CD4-positive, alpha-beta memory T cell (primary cell): ENCODE measurements around the gene CTSE. TPM values are rescaled to one million over a fixed set of nuclear protein-coding genes. Genes with fewer than 3 reads are reported as not detected.

ENCODE experiments used
- CTCF ChIA-PET: fragments of 350-600 bp; sonication (Branson Sonifier 250); formaldehyde crosslinking; loops from one replicate; lab custom pipeline; 2021; ENCODE audit warnings: inconsistent platforms; ENCODE audit not compliant: partially characterized antibody; lab: Charles Lee
- POLR2A ChIA-PET: fragments of 350-600 bp; sonication (Branson Sonifier 250); formaldehyde crosslinking; loops from one replicate; lab custom pipeline; 2021; ENCODE audit not compliant: partially characterized antibody; lab: Charles Lee
- DNase-seq, 5 donors: peaks; one replicate each; pipeline versions ENCODE4 v3.0.0 to v3.0.0-alpha.2; 2020 to 2022; ENCODE audit warnings: mixed read lengths in 1 of 5
- H3K27ac ChIP-seq: one replicate; pipeline ENCODE4 v1.7.0; 2013; ENCODE audit warnings: low read depth, low read length
- H3K27me3 ChIP-seq: 2 replicates; pipeline ENCODE4 v1.7.0; 2013; ENCODE audit warnings: mild to moderate bottlenecking, low read length, moderate library complexity; ENCODE audit not compliant: insufficient read depth
- H3K36me3 ChIP-seq: 2 replicates; pipeline ENCODE4 v1.7.0; 2013; ENCODE audit warnings: mild to moderate bottlenecking, low read length, moderate library complexity; ENCODE audit not compliant: insufficient read depth
- H3K4me1 ChIP-seq: 2 replicates; pipeline ENCODE4 v1.7.0; 2013; ENCODE audit warnings: mild to moderate bottlenecking, low read length, moderate library complexity; ENCODE audit not compliant: insufficient read depth
- H3K4me3 ChIP-seq, 2 donors: one replicate each; pipeline ENCODE4 v1.7.0; 2013; ENCODE audit warnings: low read length in 2 of 2, mild to moderate bottlenecking in 1 of 2
- H3K9me3 ChIP-seq, 2 donors: one replicate each; pipeline ENCODE4 v1.7.0; 2013; ENCODE audit warnings: low read length in 2 of 2, control low read depth in 1 of 2; ENCODE audit not compliant: control insufficient read depth in 1 of 2
- H3K27ac Mint-ChIP-seq, 7 donors: one replicate each; pipeline ENCODE4 v1.8.0; 2020 to 2021; ENCODE audit warnings: mixed read lengths in 7 of 7, mild to moderate bottlenecking in 6 of 7, inconsistent platforms in 3 of 7, moderate library complexity in 3 of 7
- H3K27me3 Mint-ChIP-seq, 2 donors: one replicate each; pipeline ENCODE4 v1.8.0; 2020 to 2021; ENCODE audit warnings: mixed read lengths in 2 of 2
- H3K36me3 Mint-ChIP-seq, 2 donors: one replicate each; pipeline ENCODE4 v1.8.0; 2020 to 2021; ENCODE audit warnings: mixed read lengths in 2 of 2, inconsistent platforms in 1 of 2, mild to moderate bottlenecking in 1 of 2
- H3K4me1 Mint-ChIP-seq, 4 donors: one replicate each; pipeline ENCODE4 v1.8.0; 2020 to 2021; ENCODE audit warnings: mixed read lengths in 4 of 4, mild to moderate bottlenecking in 1 of 4
- H3K4me3 Mint-ChIP-seq, 8 donors: one replicate each; pipeline ENCODE4 v1.8.0; 2020 to 2021; ENCODE audit warnings: mixed read lengths in 8 of 8, mild to moderate bottlenecking in 7 of 8, moderate library complexity in 6 of 8, inconsistent platforms in 3 of 8
- H3K9me3 Mint-ChIP-seq, 8 donors: one replicate each; pipeline ENCODE4 v1.8.0; 2020 to 2021; ENCODE audit warnings: mixed read lengths in 8 of 8, mild to moderate bottlenecking in 5 of 8, inconsistent platforms in 3 of 8, moderate library complexity in 1 of 8
- intact Hi-C: fragments of 100-400 bp; cut with micrococcal nuclease; formaldehyde crosslinking; loops from one replicate; pipeline ENCODE4 v1.15.1; 2023
- polyA plus RNA-seq, 2 donors: library from polyadenylated mRNA; unstranded; fragments of 300-500 nt; fragmentation: Illumina TruSeq; gene quantifications; one replicate each; pipeline ENCODE4 v1.2.3, GENCODE V29; 2021
- total RNA-seq, 2 experiments: library from RNA; stranded (reverse); gene quantifications; one replicate each; pipeline ENCODE4 v1.2.3, GENCODE V29; 2021

Gene CTSE
- total and polyA plus RNA-seq, 4 experiments from 2014 or later, result not detected

- no peak overlapping the region for H3K4me3 Mint-ChIP-seq
- ChIA-PET POLR2A (no interaction called here), CTCF (interaction anchor here (0.7 kb wide), 1 partner anchor 37 kb away, joined by 3 read pairs; no protein-coding TSS in a partner anchor)
- no peak overlapping the region for H3K27ac Mint-ChIP-seq
- Histone ChIP-seq H3K36me3 (no peaks in the 10 kb centered on the region), H3K4me3 (no peak overlapping the region), H3K9me3 (no peaks in the 10 kb centered on the region), H3K27ac (no peak overlapping the region), H3K27me3 (no peaks in the 10 kb centered on the region), H3K4me1 (peaks cover 8% of the 10 kb centered on the region)
- no peaks in the 10 kb centered on the region for H3K36me3 Mint-ChIP-seq
- peaks cover 5 to 14% (median 9%) of the 10 kb centered on the region in 4 donors for H3K4me1 Mint-ChIP-seq
- DNase-seq, result no peak
- H3K9me3 Mint-ChIP-seq, result peaks cover 0 to 3% (median 0%) of the 10 kb centered on the region in 8 donors
- H3K27me3 Mint-ChIP-seq, result peaks cover 2 to 4% of the 10 kb centered on the region in 2 donors
- intact Hi-C loops, result no loop called here
Measured at GRCh38 chr1:206014601-206015000, 9.1 kb downstream of the CTSE start.

- no peak overlapping the region for H3K27ac ChIP-seq
- intact Hi-C loops, result no loop called here
- H3K36me3 ChIP-seq, result no peaks in the 10 kb centered on the region
- no peak for DNase-seq
- no peaks in the 10 kb centered on the region for H3K27me3 ChIP-seq
- H3K4me3 ChIP-seq, result no peak overlapping the region
- H3K27ac Mint-ChIP-seq, result peak overlapping the region in 1 of 7 donors; percentile 70
- POLR2A ChIA-PET, result no interaction called here
- peaks cover 8% of the 10 kb centered on the region for H3K4me1 ChIP-seq
- CTCF ChIA-PET, result no interaction called here
- H3K9me3 ChIP-seq, result no peaks in the 10 kb centered on the region
- peaks cover 0 to 3% (median 0%) of the 10 kb centered on the region in 8 donors for H3K9me3 Mint-ChIP-seq
- peak overlapping the region in 1 of 8 donors; percentile 33 for H3K4me3 Mint-ChIP-seq
- H3K4me1 Mint-ChIP-seq, result peaks cover 5 to 14% (median 9%) of the 10 kb centered on the region in 4 donors
- no peaks in the 10 kb centered on the region for H3K36me3 Mint-ChIP-seq
- H3K27me3 Mint-ChIP-seq, result peaks cover 0 to 2% of the 10 kb centered on the region in 2 donors
Measured at GRCh38 chr1:206013026-206013795, 10.5 kb downstream of the CTSE start.

GRCh38 chr1:206012086-206012859, 11.4 kb downstream of the CTSE start:
- Histone ChIP-seq H3K9me3 (no peaks in the 10 kb centered on the region), H3K4me1 (peaks cover 8% of the 10 kb centered on the region), H3K27me3 (no peaks in the 10 kb centered on the region), H3K4me3 (no peak overlapping the region), H3K36me3 (no peaks in the 10 kb centered on the region), H3K27ac (no peak overlapping the region)
- Mint-ChIP-seq H3K9me3 (peaks cover 0 to 2% (median 0%) of the 10 kb centered on the region in 8 donors), H3K4me3 (peak overlapping the region in 4 of 8 donors; percentile 13 to 54 (median 42)), H3K27me3 (peaks cover 0 to 2% of the 10 kb centered on the region in 2 donors), H3K27ac (peak overlapping the region in 3 of 7 donors; percentile 25 to 67 (median 33)), H3K4me1 (peaks cover 5 to 14% (median 9%) of the 10 kb centered on the region in 4 donors), H3K36me3 (no peaks in the 10 kb centered on the region)
- ChIA-PET POLR2A (no interaction called here), CTCF (no interaction called here)
- peak in 4 of 5 donors; percentile 2 to 35 (median 17) for DNase-seq
- intact Hi-C loops, result no loop called here

- no peak overlapping the region for H3K27ac ChIP-seq
- H3K36me3 Mint-ChIP-seq, result no peaks in the 10 kb centered on the region
- no peaks in the 10 kb centered on the region for H3K36me3 ChIP-seq
- H3K27ac Mint-ChIP-seq, result no peak overlapping the region
- CTCF ChIA-PET, result no interaction called here
- H3K9me3 Mint-ChIP-seq, result peaks cover 0 to 5% (median 0%) of the 10 kb centered on the region in 8 donors
- no peaks in the 10 kb centered on the region for H3K9me3 ChIP-seq
- H3K4me3 ChIP-seq, result no peak overlapping the region
- no peak for DNase-seq
- peaks cover 2% of the 10 kb centered on the region in 2 donors for H3K27me3 Mint-ChIP-seq
- H3K27me3 ChIP-seq, result no peaks in the 10 kb centered on the region
- H3K4me3 Mint-ChIP-seq, result no peak overlapping the region
- intact Hi-C loops, result no loop called here
- peaks cover 8% of the 10 kb centered on the region for H3K4me1 ChIP-seq
- peaks cover 5 to 14% (median 9%) of the 10 kb centered on the region in 4 donors for H3K4me1 Mint-ChIP-seq
- POLR2A ChIA-PET, result no interaction called here
Measured at GRCh38 chr1:206011057-206011456, 12.6 kb downstream of the CTSE start.

GRCh38 chr1:206010060-206010459, 13.6 kb downstream of the CTSE start:
- Histone ChIP-seq H3K4me3 (no peak overlapping the region), H3K27me3 (no peaks in the 10 kb centered on the region), H3K9me3 (no peaks in the 10 kb centered on the region), H3K27ac (no peak overlapping the region), H3K36me3 (no peaks in the 10 kb centered on the region), H3K4me1 (peaks cover 8% of the 10 kb centered on the region)
- intact Hi-C loops, result no loop called here
- DNase-seq, result no peak
- Mint-ChIP-seq H3K36me3 (no peaks in the 10 kb centered on the region), H3K4me3 (no peak overlapping the region), H3K27ac (no peak overlapping the region), H3K9me3 (peaks cover 0 to 5% (median 0%) of the 10 kb centered on the region in 8 donors), H3K27me3 (peaks cover 4 to 5% of the 10 kb centered on the region in 2 donors), H3K4me1 (peaks cover 5 to 14% (median 9%) of the 10 kb centered on the region in 4 donors)
- ChIA-PET CTCF (no interaction called here), POLR2A (no interaction called here)

- no peak overlapping the region for H3K4me3 ChIP-seq
- POLR2A ChIA-PET, result no interaction called here
- H3K4me3 Mint-ChIP-seq, result no peak overlapping the region
- DNase-seq, result no peak
- peaks cover 1 to 7% (median 6%) of the 10 kb centered on the region in 4 donors for H3K4me1 Mint-ChIP-seq
- no peaks in the 10 kb centered on the region for H3K27me3 ChIP-seq
- H3K27ac ChIP-seq, result no peak overlapping the region
- peaks cover 1% of the 10 kb centered on the region for H3K4me1 ChIP-seq
- peaks cover 7 to 15% of the 10 kb centered on the region in 2 donors for H3K27me3 Mint-ChIP-seq
- intact Hi-C loops, result no loop called here
- H3K36me3 ChIP-seq, result no peaks in the 10 kb centered on the region
- no peaks in the 10 kb centered on the region for H3K36me3 Mint-ChIP-seq
- H3K27ac Mint-ChIP-seq, result peak overlapping the region in 1 of 7 donors; percentile 13
- peaks cover 0 to 5% (median 0%) of the 10 kb centered on the region in 8 donors for H3K9me3 Mint-ChIP-seq
- no peaks in the 10 kb centered on the region for H3K9me3 ChIP-seq
- CTCF ChIA-PET, result no interaction called here
Measured at GRCh38 chr1:206006946-206007345, 16.7 kb downstream of the CTSE start.

- H3K27me3 ChIP-seq, result no peaks in the 10 kb centered on the region
- Mint-ChIP-seq H3K9me3 (peaks cover 0 to 5% (median 0%) of the 10 kb centered on the region in 8 donors), H3K36me3 (no peaks in the 10 kb centered on the region), H3K4me1 (peaks cover 0 to 6% (median 0%) of the 10 kb centered on the region in 4 donors), H3K27ac (no peak overlapping the region), H3K27me3 (peaks cover 7 to 15% of the 10 kb centered on the region in 2 donors), H3K4me3 (no peak overlapping the region)
- POLR2A ChIA-PET, result no interaction called here
- DNase-seq, result no peak
- CTCF ChIA-PET, result interaction anchor here (1.4 kb wide), 1 partner anchor 28 kb away, joined by 3 read pairs; no protein-coding TSS in a partner anchor
- H3K4me3 ChIP-seq, result no peak overlapping the region
- no peak overlapping the region for H3K27ac ChIP-seq
- H3K9me3 ChIP-seq, result no peaks in the 10 kb centered on the region
- intact Hi-C loops, result no loop called here
- no peaks in the 10 kb centered on the region for H3K36me3 ChIP-seq
- H3K4me1 ChIP-seq, result no peaks in the 10 kb centered on the region
Measured at GRCh38 chr1:206005778-206006180, 17.9 kb downstream of the CTSE start.
